HCT116 (cell line): ENCODE measurements around the gene TUBB4A. TPM values are rescaled to one million over a fixed set of nuclear protein-coding genes. Genes with fewer than 3 reads are reported as not detected.

Experiments used
- ATAC-seq: fragments of 200-7000 bp; cut with Tn5 transposase; 2 replicates; pipeline ENCODE4 v1.9.1; 2020; ENCODE audit warnings: mild to moderate bottlenecking, moderate library complexity
- BruUV-seq: library from RNA; stranded (reverse); fragments of 400-500 nt; replicated peaks from 2 replicates; lab custom pipeline; 2021; lab: Mats Ljungman, UMichigan
- CTCF ChIA-PET: fragments of 300-600 bp; sonication (Branson Sonifier 250); formaldehyde crosslinking; loops from one replicate; lab custom pipeline; 2021; ENCODE audit warnings: antibody characterized with exemption; lab: Charles Lee
- POLR2A ChIA-PET: fragments of 300-600, 350-600 bp; sonication (Branson Sonifier 250); formaldehyde crosslinking; loops from one replicate; lab custom pipeline; 2021; ENCODE audit warnings: antibody characterized with exemption; lab: Charles Lee
- RAD21 ChIA-PET, 2 experiments: fragments of 300-600 bp; sonication (Branson Sonifier 250); formaldehyde crosslinking; loops; one replicate each; lab custom pipeline; 2023; ENCODE audit warnings: low total read pairs in 2 of 2; ENCODE audit not compliant: uncharacterized antibody in 2 of 2, unreplicated experiment in 2 of 2, low non-redundant PET in 1 of 2; lab: Charles Lee
- DNase-seq: peaks from one replicate; pipeline ENCODE4 v3.0.0-alpha.2; 2010; ENCODE audit warnings: low read depth, low spot score
- H2AFZ ChIP-seq: fragments of 200-600 bp; shearing (Covaris generic), sonication (generic); 2 replicates; pipeline ENCODE4 v1.6.1; 2017; ENCODE audit warnings: low read depth, mixed run types, mixed read lengths, antibody characterized with exemption, low read length; ENCODE audit not compliant: poor library complexity, severe bottlenecking
- H3K27ac ChIP-seq: 2 replicates; pipeline ENCODE4 v1.5.1; 2012; ENCODE audit warnings: low read depth, low read length
- H3K27me3 ChIP-seq: fragments of 200-600 bp; sonication (generic); 2 replicates; pipeline ENCODE4 v1.6.1; 2016; ENCODE audit warnings: mixed run types, low read length, mixed read lengths; ENCODE audit not compliant: insufficient read depth
- H3K36me3 ChIP-seq, 2 experiments: fragments of 200-500 bp in 1 of 2; fragments of 200-600 bp in 1 of 2; sonication (Bioruptor generic) in 1 of 2; sonication (generic) in 1 of 2; 2 replicates each; pipeline versions ENCODE4 v1.5.1 to v1.6.1; 2014 to 2016; ENCODE audit warnings: low read length in 2 of 2, inconsistent platforms in 1 of 2, mixed read lengths in 1 of 2, mixed run types in 1 of 2; ENCODE audit not compliant: insufficient read depth in 2 of 2, control insufficient read depth in 1 of 2
- H3K4me1 ChIP-seq, 2 experiments: fragments of 200-600 bp in 1 of 2; sonication (generic) in 1 of 2; 2 replicates each; pipeline versions ENCODE4 v1.5.1 to v1.6.1; 2012 to 2017; ENCODE audit warnings: low read length in 2 of 2, inconsistent platforms in 1 of 2, mild to moderate bottlenecking in 1 of 2, mixed read lengths in 1 of 2, mixed run types in 1 of 2, moderate library complexity in 1 of 2; ENCODE audit not compliant: insufficient read depth in 2 of 2, control insufficient read depth in 1 of 2
- H3K4me2 ChIP-seq: fragments of 200-600 bp; sonication (generic); 2 replicates; pipeline ENCODE4 v1.6.1; 2017; ENCODE audit warnings: mixed run types, low read length, mixed read lengths
- H3K4me3 ChIP-seq, 2 experiments: fragments of 200-600 bp in 1 of 2; sonication (generic) in 1 of 2; replicated peaks in 1 of 2; 2 replicates each; pipeline ENCODE4 v1.5.1; 2011 to 2016; ENCODE audit warnings: low read length in 2 of 2, control low read depth in 1 of 2, low read depth in 1 of 2, mild to moderate bottlenecking in 1 of 2, mixed read lengths in 1 of 2, mixed run types in 1 of 2
- H3K79me2 ChIP-seq: fragments of 200-600 bp; sonication (generic); 2 replicates; pipeline ENCODE4 v1.6.1; 2017; ENCODE audit warnings: mild to moderate bottlenecking, mixed run types, low read length, moderate library complexity, mixed read lengths; ENCODE audit not compliant: insufficient read depth
- H3K9ac ChIP-seq: fragments of 200-600 bp; sonication (generic); 2 replicates; pipeline ENCODE4 v1.6.1; 2016; ENCODE audit warnings: low read length, mixed read lengths
- H3K9me2 ChIP-seq: fragments of 200-600 bp; sonication (generic), shearing (Covaris generic); 2 replicates; pipeline ENCODE4 v1.6.1; 2017; ENCODE audit warnings: mixed run types, mild to moderate bottlenecking, moderate library complexity; ENCODE audit not compliant: insufficient read depth
- H3K9me3 ChIP-seq, 2 experiments: fragments of 200-500 bp in 1 of 2; fragments of 200-600 bp in 1 of 2; sonication (Bioruptor generic) in 1 of 2; sonication (generic) in 1 of 2; 2 replicates each; pipeline ENCODE4 v1.6.1; 2014 to 2017; ENCODE audit warnings: low read length in 2 of 2, mixed read lengths in 2 of 2, inconsistent platforms in 1 of 2, low read depth in 1 of 2, mild to moderate bottlenecking in 1 of 2, mixed run types in 1 of 2, moderate library complexity in 1 of 2; ENCODE audit not compliant: control insufficient read depth in 1 of 2, insufficient read depth in 1 of 2
- H4K20me1 ChIP-seq: fragments of 200-600 bp; sonication (generic), shearing (Covaris generic); 2 replicates; pipeline ENCODE4 v1.6.1; 2017; ENCODE audit warnings: mixed run types, mild to moderate bottlenecking, moderate library complexity; ENCODE audit not compliant: insufficient read depth
- ATF3 ChIP-seq: IDR thresholded peaks from 2 replicates; pipeline ENCODE4 v1.6.1; 2012
- CBX3 ChIP-seq: IDR thresholded peaks from 2 replicates; pipeline ENCODE4 v1.6.1; 2012; ENCODE audit warnings: low read depth
- CEBPB ChIP-seq: IDR thresholded peaks from 2 replicates; pipeline ENCODE4 v1.6.1; 2012; ENCODE audit warnings: low read depth
- CTCF ChIP-seq, 3 experiments: fragments of 200-600 bp in 1 of 3; sonication (generic) in 1 of 3; IDR thresholded peaks in 2 of 3; conservative IDR thresholded peaks in 1 of 3; 2 replicates each; pipeline ENCODE4 v1.5.1; 2012 to 2017; ENCODE audit warnings: low read depth in 2 of 3, low read length in 2 of 3, antibody characterized with exemption in 1 of 3, borderline replicate concordance in 1 of 3, control low read depth in 1 of 3, mild to moderate bottlenecking in 1 of 3, mixed read lengths in 1 of 3, mixed run types in 1 of 3, moderate library complexity in 1 of 3; ENCODE audit not compliant: insufficient read depth in 1 of 3
- EGR1 ChIP-seq: IDR thresholded peaks from 2 replicates; pipeline ENCODE4 v1.6.1; 2012; ENCODE audit warnings: low read depth
- ELF1 ChIP-seq: IDR thresholded peaks from 2 replicates; pipeline ENCODE4 v1.6.1; 2012; ENCODE audit warnings: low read depth, borderline replicate concordance
- EZH2 ChIP-seq: fragments of 200-600 bp; sonication (generic); IDR thresholded peaks from 2 replicates; pipeline ENCODE4 v1.6.1; 2017; ENCODE audit warnings: antibody characterized with exemption, mixed run types
- EZH2phosphoT487 ChIP-seq: fragments of 200-600 bp; IDR thresholded peaks from 2 replicates; pipeline ENCODE4 v1.6.1; 2018; ENCODE audit warnings: antibody characterized with exemption, borderline replicate concordance
- FOSL1 ChIP-seq: IDR thresholded peaks from 2 replicates; pipeline ENCODE4 v1.6.1; 2012; ENCODE audit warnings: low read depth
- MAX ChIP-seq: IDR thresholded peaks from 2 replicates; pipeline ENCODE4 v1.6.1; 2012
- POLR2A ChIP-seq: IDR thresholded peaks from 2 replicates; pipeline ENCODE4 v1.7.0; 2011; ENCODE audit warnings: borderline replicate concordance; ENCODE audit not compliant: insufficient read depth, insufficient read length; ENCODE audit errors: extremely low read depth
- POLR2AphosphoS5 ChIP-seq: IDR thresholded peaks from 2 replicates; pipeline ENCODE4 v1.6.1; 2011; ENCODE audit warnings: mild to moderate bottlenecking, low read depth, low read length, moderate library complexity
- RAD21 ChIP-seq: IDR thresholded peaks from 2 replicates; pipeline ENCODE4 v1.6.1; 2012; ENCODE audit warnings: low read depth, mild to moderate bottlenecking
- SP1 ChIP-seq: IDR thresholded peaks from 2 replicates; pipeline ENCODE4 v1.6.1; 2012; ENCODE audit warnings: low read depth
- SRF ChIP-seq: IDR thresholded peaks from 2 replicates; pipeline ENCODE4 v1.6.1; 2012; ENCODE audit warnings: low read depth
- YY1 ChIP-seq: IDR thresholded peaks from 2 replicates; pipeline ENCODE4 v1.6.1; 2011; ENCODE audit warnings: low read length, low read depth, moderate library complexity, mild to moderate bottlenecking; ENCODE audit not compliant: insufficient replicate concordance; ENCODE audit errors: extremely low read depth
- ZBTB33 ChIP-seq: IDR thresholded peaks from 2 replicates; pipeline ENCODE4 v1.6.1; 2011; ENCODE audit warnings: mild to moderate bottlenecking, low read length, moderate library complexity; ENCODE audit not compliant: insufficient replicate concordance; ENCODE audit errors: extremely low read depth
- ZFX ChIP-seq: fragments of 450-650 bp; IDR thresholded peaks from 2 replicates; pipeline ENCODE4 v1.6.1; 2017
- intact Hi-C: fragments of 100-400 bp; cut with micrococcal nuclease; formaldehyde crosslinking; loops from 2 replicates; pipeline ENCODE4 v1.10.0; 2022
- total RNA-seq: library from RNA; stranded (reverse); gene quantifications from one replicate; pipeline ENCODE4 v1.2.1, GENCODE V29; 2021; ENCODE audit not compliant: unreplicated experiment

TUBB4A gene
- total RNA-seq, 1 experiment from 2014 or later: 32.5 TPM

- Histone ChIP-seq H4K20me1 (no peaks in the 10 kb centered on the region), H3K9me2 (no peaks in the 10 kb centered on the region), H3K4me1 (peaks cover 18 to 32% of the 10 kb centered on the region in 2 experiments), H3K36me3 (peaks cover 6 to 17% of the 10 kb centered on the region in 2 experiments; a peak in 3 of 4 replicates), H3K9ac (peak overlapping the region; percentile 71), H3K4me2 (peak overlapping the region; percentile 99), H3K9me3 (peaks cover 0 to 8% of the 10 kb centered on the region in 2 experiments; a peak in 2 of 4 replicates), H3K4me3 (peak overlapping the region; percentile 66 to 88), H3K79me2 (0 out of 2 replicates have a peak, but pooled peaks cover 3% of the 10 kb centered on the region), H3K27ac (peak overlapping the region; percentile 62), H3K27me3 (no peaks in the 10 kb centered on the region), H2AFZ (no peak overlapping the region)
- no TSS peak for BruUV-seq
- ATAC-seq: 0 out of 2 replicates have a peak, but pooled peaks have one; percentile 12
- intact Hi-C loops: no loop called here
- TF ChIP-seq EGR1 (no peak), ATF3 (no peak), FOSL1 (no peak), MAX (no peak), EZH2phosphoT487 (no peak), YY1 (no peak), ZBTB33 (no peak), CEBPB (no peak), CBX3 (no peak), SP1 (no peak), EZH2 (no peak), CTCF (IDR thresholded peaks at IDR 0.05 in 2 of 3, conservative IDR thresholded peaks at IDR 0.05 in 1 of 3; ENCODE audit: borderline replicate concordance in 1 of 3, insufficient read depth in 1 of 3, low read depth in 2 of 3, low read length in 2 of 3) (no peak), POLR2A (no peak), RAD21 (no peak), ZFX (no peak), ELF1 (no peak), SRF (no peak), POLR2AphosphoS5 (no peak)
- POLR2A ChIA-PET: no interaction called here
- RAD21 ChIA-PET: no interaction called here
- CTCF ChIA-PET: no interaction called here
- no peak for DNase-seq
Observed at GRCh38 chr19:6458695-6459261, 43.3 kb downstream of the TUBB4A start.
